IPS DF 6.9 (cell line): ENCODE measurements around the gene MARS1.
A peak's percentile ranks its signal among the peaks of the same experiment; 100 is the strongest.

Experiments used
- DNase-seq: peaks from one replicate; pipeline ENCODE4 v3.0.0-alpha.2; 2013; ENCODE audit warnings: low read depth, low spot score
- H3K27ac ChIP-seq: one replicate; pipeline ENCODE4 v1.5.1; 2013; ENCODE audit warnings: low read length, control low read depth
- H3K27me3 ChIP-seq: 2 replicates; pipeline ENCODE4 v1.6.1; 2013; ENCODE audit warnings: mild to moderate bottlenecking, low read length; ENCODE audit not compliant: control insufficient read depth, insufficient read depth
- H3K36me3 ChIP-seq: 2 replicates; pipeline ENCODE4 v1.6.1; 2013; ENCODE audit warnings: low read length; ENCODE audit not compliant: control insufficient read depth, insufficient read depth
- H3K4me1 ChIP-seq: 2 replicates; pipeline ENCODE4 v1.6.1; 2013; ENCODE audit warnings: low read length; ENCODE audit not compliant: control insufficient read depth, insufficient read depth
- H3K4me3 ChIP-seq: 2 replicates; pipeline ENCODE4 v1.5.1; 2013; ENCODE audit warnings: mild to moderate bottlenecking, low read length
- H3K9me3 ChIP-seq: 2 replicates; pipeline ENCODE4 v1.6.1; 2013; ENCODE audit warnings: low read length, inconsistent platforms; ENCODE audit not compliant: control insufficient read depth, insufficient read depth
- WGBS: extraction: QIAGEN DNeasy Blood & Tissue Kit; methylation state at CpG from one replicate; pipeline ENCODE4 v1.1.7; 2013; ENCODE audit warnings: mixed read lengths, missing lambda C conversion rate; ENCODE audit not compliant: insufficient read length, insufficient coverage; 5-methylcytosine and 5-hydroxymethylcytosine counted together

Gene MARS1

DNA sequence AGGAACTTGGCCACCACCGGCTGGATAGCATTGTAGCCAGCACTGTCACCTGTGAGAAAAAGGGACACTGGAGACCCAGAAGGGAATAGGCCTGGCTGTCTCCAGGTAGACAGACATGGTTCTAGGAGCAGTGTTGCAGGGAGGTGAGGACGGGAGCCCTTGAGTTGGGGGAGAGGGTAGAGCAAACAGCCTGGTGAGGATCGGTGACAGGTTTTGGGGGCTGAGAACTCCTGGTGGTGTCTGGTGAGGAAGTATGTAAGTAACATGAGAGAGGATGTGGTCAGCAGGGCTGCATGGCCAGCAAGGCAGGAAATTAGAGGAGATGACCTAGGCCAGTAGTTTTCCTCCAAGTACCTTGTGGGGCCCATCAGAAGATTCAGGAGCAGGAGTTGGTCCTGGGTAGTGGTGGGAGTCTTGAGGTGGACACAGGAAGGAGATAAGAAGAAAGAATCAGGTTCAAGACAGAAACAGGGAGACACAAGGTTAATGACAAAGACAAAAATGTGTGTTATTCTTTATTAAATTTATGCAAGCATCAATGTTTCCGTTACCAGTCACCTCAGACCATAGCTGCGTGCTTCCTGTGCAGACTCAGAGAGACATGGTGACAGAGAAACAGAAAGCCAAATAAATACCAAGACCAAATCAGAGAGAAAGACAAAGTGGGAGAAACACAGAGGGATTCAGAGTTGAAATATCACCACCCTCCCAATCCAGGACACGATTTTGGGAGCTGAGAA is 8.3 kb upstream of the MARS1 start, which contains the start of gene ARHGAP9:
Gene ARHGAP9 (minus strand): TSS at position 491 of the 740 bp plus-strand sequence. CDS start 460 bp downstream, at position 31.
- no peak for DNase-seq
- peaks cover 2% of the 10 kb centered on the region for H3K4me1 ChIP-seq

DNA sequence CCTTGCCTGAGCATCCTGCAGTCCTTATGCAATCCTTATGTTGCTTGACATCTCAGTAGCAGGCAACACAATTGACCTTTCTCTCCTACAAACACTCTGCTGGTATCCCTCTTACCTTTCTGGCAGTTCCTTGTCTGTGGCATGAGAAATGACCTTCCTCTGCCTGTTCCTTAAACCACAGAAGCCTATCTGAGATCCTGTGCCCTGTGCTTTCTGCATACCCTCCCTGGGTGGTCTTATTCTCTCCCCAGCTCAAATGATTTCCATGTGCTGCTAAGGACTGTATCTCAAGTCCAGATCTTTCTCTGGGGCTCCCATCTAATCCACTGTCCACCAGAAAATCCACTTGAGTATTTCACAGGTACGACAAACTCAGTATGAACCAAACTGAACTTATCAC is 6.2 kb upstream of the MARS1 start:
- H3K27me3 ChIP-seq = peaks cover 2% of the 10 kb centered on the region; the same call in 1 of the 2 replicates
- H3K27ac ChIP-seq = no peak overlapping the region
- no peak for DNase-seq
- no peaks in the 10 kb centered on the region for H3K9me3 ChIP-seq
- H3K4me1 ChIP-seq = peaks cover 2% of the 10 kb centered on the region; the same call in 1 of the 2 replicates
- no peaks in the 10 kb centered on the region for H3K36me3 ChIP-seq
- H3K4me3 ChIP-seq = no peak overlapping the region
- WGBS = no CpG with 5 or more reads among the region's 1 CpG

More for the DNA sequence above, 8.3 kb upstream of the MARS1 start, which contains the start of gene ARHGAP9:
- no peaks in the 10 kb centered on the region for H3K9me3 ChIP-seq
- WGBS = no CpG with 5 or more reads among the region's 6 CpGs
- peaks cover 23% of the 10 kb centered on the region for H3K27me3 ChIP-seq
- H3K36me3 ChIP-seq = no peaks in the 10 kb centered on the region; the same call in 1 of the 2 replicates
- no peak within 1 kb of the TSS for H3K27ac ChIP-seq
- no peak within 1 kb of the TSS for H3K4me3 ChIP-seq

DNA sequence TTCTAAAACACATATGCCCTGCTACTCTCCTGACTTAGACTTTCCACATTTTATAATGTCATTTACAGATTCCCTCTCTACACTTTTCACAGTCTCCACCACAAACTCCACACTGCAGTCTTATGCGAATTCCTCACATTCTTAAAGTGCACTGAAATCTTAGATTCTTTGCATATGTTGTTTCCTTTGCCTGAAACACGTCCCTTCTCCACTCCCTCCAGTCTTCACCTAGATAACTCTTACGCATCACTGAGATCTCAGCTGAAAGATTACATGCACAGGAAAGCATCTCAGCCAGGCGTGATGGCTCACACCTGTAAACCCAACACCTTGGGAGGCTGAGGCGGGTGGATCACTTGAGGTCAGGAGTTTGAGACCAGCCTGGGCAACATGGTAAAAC is 4.4 kb upstream of the MARS1 start:
- WGBS = no CpG with 5 or more reads among the region's 5 CpGs
- H3K27ac ChIP-seq = no peak overlapping the region
- H3K36me3 ChIP-seq = no peaks in the 10 kb centered on the region
- no peaks in the 10 kb centered on the region for H3K27me3 ChIP-seq
- H3K9me3 ChIP-seq = no peaks in the 10 kb centered on the region
- DNase-seq = no peak
- no peak overlapping the region for H3K4me3 ChIP-seq
- H3K4me1 ChIP-seq = no peaks in the 10 kb centered on the region

DNA sequence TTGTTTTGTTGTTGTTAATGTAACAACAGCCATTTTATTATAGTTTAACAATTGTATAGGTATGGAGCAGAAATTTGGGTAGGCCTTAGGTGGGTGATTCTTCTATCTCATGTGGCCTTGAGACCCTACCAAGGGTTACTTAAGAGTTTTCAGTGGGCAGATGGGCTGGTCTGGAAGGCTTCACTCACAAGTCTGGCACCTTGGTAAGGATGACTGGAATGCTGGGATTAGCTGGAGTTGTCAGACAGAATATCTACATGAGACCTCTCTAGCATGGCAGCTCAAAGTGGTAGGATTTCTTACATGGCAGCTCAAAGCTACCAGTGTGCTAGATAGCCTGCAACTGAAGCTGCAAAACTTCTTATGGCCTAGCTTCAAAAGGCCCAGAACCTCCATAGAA is 2.2 kb upstream of the MARS1 start:
- H3K9me3 ChIP-seq = no peaks in the 10 kb centered on the region
- H3K4me1 ChIP-seq = no peaks in the 10 kb centered on the region
- H3K4me3 ChIP-seq = no peak overlapping the region
- H3K27me3 ChIP-seq = no peaks in the 10 kb centered on the region
- H3K27ac ChIP-seq = no peak overlapping the region
- DNase-seq = no peak
- H3K36me3 ChIP-seq = peaks cover 14% of the 10 kb centered on the region

DNA sequence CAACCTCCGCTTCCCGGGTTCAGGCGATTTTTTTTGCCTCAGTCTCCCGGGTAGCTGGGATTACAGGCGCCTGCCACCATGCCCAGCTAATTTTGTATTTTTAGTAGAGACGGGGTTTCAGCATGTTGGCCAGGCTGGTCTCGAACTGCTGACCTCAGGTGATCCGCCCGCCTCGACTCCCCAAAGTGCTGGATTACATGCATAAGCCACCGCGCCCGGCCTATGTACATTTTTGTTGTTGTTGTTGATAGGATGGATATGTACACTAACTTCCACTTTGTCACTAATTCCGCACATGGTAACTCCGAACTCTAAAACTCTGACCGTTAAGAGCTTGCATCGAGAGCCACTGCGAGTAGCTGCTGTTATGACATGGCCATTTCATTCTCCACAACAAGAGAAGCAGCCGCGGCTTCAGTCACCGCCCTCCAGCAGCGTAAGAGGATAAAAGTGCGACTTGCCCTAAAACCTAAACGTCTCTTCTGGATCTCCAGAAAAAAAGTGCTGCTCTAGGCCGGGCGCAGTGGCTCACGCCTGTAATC is 742 bp upstream of the MARS1 start:
- no peak overlapping the region for H3K4me3 ChIP-seq
- no peaks in the 10 kb centered on the region for H3K9me3 ChIP-seq
- WGBS = no CpG with 5 or more reads among the region's 27 CpGs
- H3K4me1 ChIP-seq = no peaks in the 10 kb centered on the region
- no peak overlapping the region for H3K27ac ChIP-seq
- H3K36me3 ChIP-seq = peaks cover 22% of the 10 kb centered on the region
- DNase-seq = no peak
- H3K27me3 ChIP-seq = no peaks in the 10 kb centered on the region

DNA sequence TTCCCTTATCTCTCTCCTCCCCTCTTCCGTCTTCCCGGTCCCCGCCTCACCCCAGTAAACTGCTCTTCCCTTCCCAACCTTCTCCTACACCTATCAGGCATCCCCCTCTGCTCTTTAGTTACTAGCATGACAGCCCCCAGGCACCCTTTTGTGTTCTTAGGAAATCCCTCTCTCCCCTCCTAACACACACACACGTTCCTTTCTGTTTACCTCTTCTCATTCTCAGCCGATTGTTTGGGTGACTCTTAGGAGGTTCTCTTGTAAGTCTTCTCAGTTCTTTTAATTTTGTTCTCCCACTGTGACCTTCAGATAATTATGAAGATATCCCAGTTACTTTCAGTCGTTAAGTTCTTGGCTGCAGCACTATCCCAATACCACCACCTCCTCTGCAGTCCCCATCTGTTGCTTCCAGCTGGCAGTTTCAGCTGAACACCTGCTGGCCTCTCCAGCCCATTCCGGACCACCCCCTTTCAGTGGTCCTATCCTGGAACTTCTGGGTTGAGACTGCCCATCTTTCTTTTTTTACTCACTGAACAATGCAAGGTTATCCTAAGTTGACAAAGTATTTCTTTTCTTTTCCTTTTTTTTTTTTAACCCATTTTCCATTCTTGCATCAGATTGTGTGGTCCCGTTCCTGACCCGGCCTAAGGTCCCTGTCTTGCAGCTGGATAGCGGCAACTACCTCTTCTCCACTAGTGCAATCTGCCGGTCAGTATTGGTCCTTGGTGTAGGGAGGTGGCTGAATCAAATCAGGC is 711 bp downstream of the MARS1 start:
- no peaks in the 10 kb centered on the region for H3K4me1 ChIP-seq
- WGBS = 100% methylated on average over 3 of the region's 11 CpGs

DNA sequence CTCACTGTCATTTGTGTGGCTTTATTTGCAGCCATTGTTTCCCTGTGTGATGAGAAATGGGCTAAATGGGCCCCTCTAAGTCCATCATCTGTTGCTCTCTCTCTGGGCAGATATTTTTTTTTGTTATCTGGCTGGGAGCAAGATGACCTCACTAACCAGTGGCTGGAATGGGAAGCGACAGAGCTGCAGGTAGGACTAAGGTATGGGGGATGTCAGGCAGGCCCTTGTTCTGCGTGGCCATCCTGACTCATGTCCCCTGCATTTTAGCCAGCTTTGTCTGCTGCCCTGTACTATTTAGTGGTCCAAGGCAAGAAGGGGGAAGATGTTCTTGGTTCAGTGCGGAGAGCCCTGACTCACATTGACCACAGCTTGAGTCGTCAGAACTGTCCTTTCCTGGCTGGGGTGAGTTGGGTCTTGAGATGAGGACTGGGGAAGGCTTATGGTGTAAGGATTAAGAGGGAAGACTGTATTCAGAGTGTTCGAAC is 1.3 kb downstream of the MARS1 start:
- no peak overlapping the region for H3K27ac ChIP-seq
- DNase-seq = no peak
- H3K27me3 ChIP-seq = no peaks in the 10 kb centered on the region
- H3K9me3 ChIP-seq = no peaks in the 10 kb centered on the region
- H3K4me1 ChIP-seq = no peaks in the 10 kb centered on the region
- H3K4me3 ChIP-seq = peak overlapping the region; percentile 81; the same call in 1 of the 2 replicates
- peaks cover 27% of the 10 kb centered on the region for H3K36me3 ChIP-seq
- WGBS = no CpG with 5 or more reads among the region's 5 CpGs

More for the DNA sequence above, 711 bp downstream of the MARS1 start:
- H3K27me3 ChIP-seq = no peaks in the 10 kb centered on the region
- H3K27ac ChIP-seq = no peak overlapping the region
- no peak for DNase-seq
- no peaks in the 10 kb centered on the region for H3K9me3 ChIP-seq
- H3K4me3 ChIP-seq = peak overlapping the region; percentile 81
- peaks cover 27% of the 10 kb centered on the region for H3K36me3 ChIP-seq

DNA sequence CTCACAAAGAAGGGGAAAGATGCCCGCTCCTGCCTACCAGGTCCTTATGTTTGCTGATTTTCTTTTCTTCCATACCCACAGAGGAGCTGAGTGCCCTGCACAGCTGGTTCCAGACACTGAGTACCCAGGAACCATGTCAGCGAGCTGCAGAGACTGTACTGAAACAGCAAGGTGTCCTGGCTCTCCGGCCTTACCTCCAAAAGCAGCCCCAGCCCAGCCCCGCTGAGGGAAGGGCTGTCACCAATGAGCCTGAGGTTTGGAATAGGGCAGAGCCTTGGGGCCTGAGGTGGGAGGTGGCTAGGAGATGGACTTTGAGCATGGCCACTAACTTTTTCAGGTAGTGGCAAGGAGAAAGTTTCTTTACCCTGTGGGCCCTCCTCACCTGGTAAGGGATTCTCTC is 2.3 kb downstream of the MARS1 start:
- peaks cover 27% of the 10 kb centered on the region for H3K36me3 ChIP-seq
- H3K4me3 ChIP-seq = no peak overlapping the region
- no peaks in the 10 kb centered on the region for H3K9me3 ChIP-seq
- H3K27me3 ChIP-seq = no peaks in the 10 kb centered on the region
- no peak overlapping the region for H3K27ac ChIP-seq
- no peak for DNase-seq
- WGBS = no CpG with 5 or more reads among the region's 4 CpGs
- H3K4me1 ChIP-seq = no peaks in the 10 kb centered on the region

DNA sequence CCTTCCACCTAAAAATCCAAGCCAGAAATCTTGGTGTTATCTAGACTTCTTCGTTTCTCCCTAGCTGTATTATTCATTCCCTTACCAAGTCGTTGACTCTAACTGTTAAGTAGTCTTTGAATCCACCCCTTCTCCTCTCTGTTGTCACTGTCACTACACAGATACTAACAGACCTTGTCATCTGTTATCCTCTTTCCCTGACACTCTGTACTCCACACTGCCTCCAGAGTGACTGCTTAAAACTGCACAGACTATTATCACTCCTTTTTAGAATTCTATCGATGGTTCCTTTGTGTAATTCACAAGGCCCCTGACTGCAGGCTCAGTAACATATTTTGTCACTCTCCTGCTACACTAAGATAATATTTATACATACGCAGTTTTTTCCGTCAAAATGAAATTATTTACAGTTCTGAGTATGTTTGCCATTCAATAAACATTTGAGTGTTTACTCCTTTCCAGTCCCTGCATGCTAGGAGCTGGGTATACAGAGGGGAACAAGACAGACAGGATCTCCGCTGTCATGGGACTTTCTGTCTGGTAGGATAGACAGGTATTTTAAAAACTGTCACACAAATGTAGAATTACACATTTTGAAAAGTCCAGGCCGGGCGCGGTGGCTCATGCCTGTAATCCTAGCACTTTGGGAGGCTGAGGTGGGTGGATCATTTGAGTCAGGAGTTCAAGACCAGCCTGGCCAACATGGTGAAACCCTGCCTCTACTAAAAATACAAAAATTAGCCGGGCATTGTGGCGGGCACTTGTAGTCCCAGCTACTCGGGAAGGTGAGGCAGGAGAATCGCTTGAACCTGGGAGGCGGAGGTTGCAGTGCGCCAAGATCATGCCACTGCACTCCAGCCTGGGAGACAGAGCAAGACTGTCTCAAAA is 3.8 kb downstream of the MARS1 start:
- WGBS = no CpG with 5 or more reads among the region's 15 CpGs
- no peak for DNase-seq
- H3K4me1 ChIP-seq = no peaks in the 10 kb centered on the region
- no peak overlapping the region for H3K27ac ChIP-seq
- no peaks in the 10 kb centered on the region for H3K9me3 ChIP-seq
- no peaks in the 10 kb centered on the region for H3K27me3 ChIP-seq
- peaks cover 30% of the 10 kb centered on the region for H3K36me3 ChIP-seq
- H3K4me3 ChIP-seq = no peak overlapping the region
